NCI-H146 treated with DMSO at 0.1 percent for 48 hours (cell line): ENCODE data around the gene ZHX3.

ENCODE experiments used
- DNase-seq: peaks from one replicate; lab custom pipeline; 2025; ENCODE audit not compliant: unreplicated experiment; lab: John Stamatoyannopoulos, UW

Gene ZHX3

DNA sequence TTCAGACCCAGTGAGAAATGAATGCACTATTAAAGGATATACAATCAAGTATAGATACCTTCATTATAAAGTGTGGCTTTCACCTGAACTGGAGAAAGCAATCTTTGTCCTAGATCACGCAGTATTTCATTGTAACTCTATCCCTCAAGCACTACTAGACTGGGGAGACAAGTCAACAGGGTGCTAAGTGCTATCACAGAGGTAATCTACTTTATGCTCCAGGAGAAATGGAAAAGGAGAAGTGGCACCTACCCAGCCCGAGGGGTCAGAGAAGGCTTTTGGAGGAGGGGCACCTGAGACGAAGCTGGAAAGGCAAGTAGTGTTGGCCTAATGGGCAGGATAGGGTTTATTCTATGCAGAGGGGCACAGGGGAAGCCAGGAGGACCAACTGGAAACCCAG lies 17.1 kb downstream of the ZHX3 start:
- no peak for DNase-seq

GRCh38 chr20:41299899-41300298 lies 17.6 kb downstream of the ZHX3 start:
- no peak for DNase-seq

- DNase-seq = no peak
These were observed 24.1 kb downstream of the ZHX3 start for GRCh38 chr20:41293269-41294037.

DNA sequence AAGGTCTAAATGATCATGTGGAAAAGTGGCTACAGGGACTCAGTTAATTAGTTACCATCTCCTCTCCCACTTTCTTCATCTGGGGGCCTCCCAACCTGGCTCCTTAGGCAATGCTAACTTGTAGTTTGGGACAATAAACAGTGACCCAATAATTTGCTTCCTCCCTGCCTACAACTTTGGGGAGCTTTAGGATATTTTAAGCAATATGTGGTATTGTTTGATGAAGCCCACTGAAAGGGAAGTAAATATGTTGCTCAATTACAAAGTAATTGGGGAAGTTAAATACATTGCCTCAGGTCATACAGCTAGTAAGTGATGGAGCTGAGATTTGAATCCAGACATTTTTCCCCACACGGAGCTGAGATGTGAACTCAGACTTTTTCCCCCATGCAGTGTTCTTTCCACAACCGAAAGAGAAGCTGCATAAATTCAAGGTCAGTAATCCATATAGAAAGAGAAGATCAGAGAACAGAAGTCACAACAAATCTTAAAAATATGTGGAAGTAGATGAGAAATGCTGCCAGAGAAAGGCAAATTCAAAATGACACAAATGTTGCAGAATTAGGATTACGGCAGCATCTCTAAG lies 26.6 kb downstream of the ZHX3 start:
- no peak for DNase-seq

DNA sequence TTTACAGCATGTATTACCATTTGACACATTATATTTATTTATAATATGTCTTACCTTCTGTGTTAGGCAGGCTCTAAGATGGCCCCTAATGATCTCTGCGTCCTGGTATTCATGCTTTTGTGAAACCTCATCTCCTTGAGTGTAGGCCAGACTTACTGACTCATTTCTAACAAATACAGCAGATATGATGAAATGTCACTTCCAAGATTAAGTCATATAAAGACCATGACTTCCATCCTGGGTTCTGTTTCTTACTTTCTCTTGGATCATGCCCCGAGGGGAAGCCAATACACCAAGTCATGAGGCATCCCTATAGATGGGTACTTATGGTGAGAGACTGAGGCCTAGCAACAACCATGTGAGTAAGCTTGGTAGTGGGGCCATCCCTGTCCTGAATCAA lies 30.2 kb downstream of the ZHX3 start:
- no peak for DNase-seq

- DNase-seq = no peak
These were observed 31.2 kb downstream of the ZHX3 start for GRCh38 chr20:41286240-41286851.

GRCh38 chr20:41279546-41280225 lies 37.8 kb downstream of the ZHX3 start:
- no peak for DNase-seq

GRCh38 chr20:41278936-41279335 lies 38.6 kb downstream of the ZHX3 start:
- DNase-seq = no peak

- DNase-seq = no peak
These were observed 40.5 kb downstream of the ZHX3 start for GRCh38 chr20:41277049-41277448.

DNA sequence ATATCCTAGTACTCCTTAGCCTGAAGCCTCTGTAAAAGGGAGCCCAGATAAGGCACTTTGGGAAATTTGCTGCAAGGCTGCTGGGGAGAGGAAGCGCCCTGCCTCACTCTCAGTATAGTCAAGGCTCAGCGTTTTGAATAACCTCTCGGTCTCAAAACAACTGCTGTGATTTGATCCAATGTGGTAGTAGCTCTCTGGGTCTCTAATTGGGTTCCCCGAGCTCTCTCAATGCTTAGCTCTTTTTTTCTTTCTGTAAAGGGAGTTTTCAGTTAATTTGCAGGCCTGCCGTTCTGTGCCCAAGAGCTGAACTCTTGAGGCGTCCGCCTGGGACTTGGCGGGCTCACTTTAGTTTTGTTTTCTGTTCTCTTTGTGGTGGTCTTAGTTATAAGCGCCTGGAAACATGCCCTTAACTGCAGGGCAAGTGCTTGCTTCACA lies 41.2 kb downstream of the ZHX3 start:
- no peak for DNase-seq

DNA sequence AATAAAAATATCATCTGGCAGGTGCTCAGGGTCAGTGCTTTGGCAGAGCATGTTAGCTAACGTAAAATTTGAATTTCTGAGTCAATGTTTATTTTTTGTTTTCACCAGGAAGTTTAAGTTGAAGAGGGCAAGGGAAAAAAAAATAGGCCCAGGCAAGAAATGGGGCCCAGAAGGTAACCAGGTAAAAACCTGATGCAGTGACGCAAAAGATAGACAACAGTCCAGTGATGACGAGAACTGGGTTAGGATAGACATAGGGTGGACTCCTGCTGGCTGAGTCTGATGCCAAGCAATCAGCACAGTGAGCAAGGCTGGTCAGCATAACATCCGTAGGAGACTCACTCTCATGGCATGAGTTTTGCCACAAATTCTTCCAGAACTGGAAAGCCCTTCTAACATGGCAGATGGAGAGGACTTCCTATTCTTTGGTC lies 42.2 kb downstream of the ZHX3 start:
- no peak for DNase-seq

DNA sequence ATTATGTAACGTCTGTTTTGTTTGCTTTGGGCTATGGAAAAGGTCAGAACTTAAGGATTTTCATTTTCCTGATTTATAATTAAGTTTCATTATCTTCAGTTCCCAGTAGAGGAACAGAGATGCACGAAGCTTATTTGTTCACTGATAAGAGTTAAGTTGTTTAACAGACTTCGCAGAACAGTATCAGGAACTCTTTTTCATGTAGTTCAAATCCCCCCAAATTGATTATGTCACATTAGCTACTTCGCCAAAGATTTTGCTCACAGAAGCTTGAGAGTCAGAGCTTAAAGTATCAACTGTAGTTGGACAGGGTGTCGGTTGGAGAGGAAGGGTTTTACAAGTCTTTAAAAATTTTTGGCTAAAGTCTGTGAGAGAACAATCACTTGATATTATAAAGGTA lies 43.4 kb downstream of the ZHX3 start:
- DNase-seq = no peak

DNA sequence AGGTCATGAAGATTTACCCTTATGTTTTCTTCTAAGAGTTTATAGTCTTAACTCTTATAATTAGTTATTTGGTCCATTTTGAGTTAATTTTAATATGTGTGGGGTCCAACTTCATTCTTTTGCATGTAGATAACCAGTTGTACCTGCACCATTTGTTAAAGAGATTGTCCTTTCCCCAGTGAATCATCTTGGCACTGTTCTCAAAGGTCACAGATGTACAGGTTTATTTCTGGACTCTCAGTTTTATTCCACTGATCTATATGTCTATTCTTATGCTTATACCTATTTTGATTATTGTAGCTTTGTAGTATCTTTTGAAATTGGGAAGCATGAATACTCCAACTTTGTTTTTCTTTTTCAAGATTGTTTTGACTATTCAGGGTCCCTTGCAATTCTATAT lies 44.1 kb downstream of the ZHX3 start:
- DNase-seq = no peak

DNA sequence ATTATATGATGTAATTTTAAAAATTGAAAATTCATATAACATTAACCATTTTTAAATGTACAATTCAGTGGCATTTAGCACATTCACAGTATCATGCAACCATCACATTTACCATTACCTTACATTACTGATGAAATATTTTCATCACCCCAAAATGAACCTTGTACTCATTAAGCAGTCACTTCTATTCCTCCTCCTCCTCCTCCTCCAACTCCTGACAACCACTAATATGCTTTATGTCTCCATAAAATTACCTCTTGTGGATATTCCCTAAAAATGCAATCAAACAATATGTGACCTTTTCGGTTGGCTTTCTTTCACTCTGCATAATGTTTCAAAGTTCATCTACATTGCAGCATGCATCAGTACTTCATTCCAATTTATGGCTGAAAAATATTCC lies 45.2 kb downstream of the ZHX3 start:
- DNase-seq = no peak

- no peak for DNase-seq
These were observed 48.4 kb downstream of the ZHX3 start for GRCh38 chr20:41268917-41269652.

DNA sequence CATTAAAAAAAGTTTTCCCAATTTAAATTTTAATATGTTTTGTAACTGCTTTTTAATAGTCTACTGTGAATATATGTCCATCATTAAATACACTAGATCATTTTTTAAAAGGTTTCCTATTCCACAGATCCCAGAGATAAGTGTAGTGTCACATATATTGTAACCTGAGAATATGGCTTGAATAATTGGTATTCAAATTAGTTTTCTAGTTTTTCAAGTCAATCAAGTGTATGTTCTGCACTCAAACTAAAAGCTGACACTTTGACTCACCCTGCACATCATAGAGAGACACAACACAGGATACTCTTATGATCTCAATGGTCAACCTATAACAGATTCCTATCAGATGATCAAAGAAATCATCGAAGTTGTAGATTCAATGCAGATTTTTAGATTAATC lies 49.1 kb downstream of the ZHX3 start:
- no peak for DNase-seq

- no peak for DNase-seq
These were observed 51.6 kb downstream of the ZHX3 start for GRCh38 chr20:41265938-41266337.

GRCh38 chr20:41264819-41265218 lies 52.7 kb downstream of the ZHX3 start:
- no peak for DNase-seq

DNA sequence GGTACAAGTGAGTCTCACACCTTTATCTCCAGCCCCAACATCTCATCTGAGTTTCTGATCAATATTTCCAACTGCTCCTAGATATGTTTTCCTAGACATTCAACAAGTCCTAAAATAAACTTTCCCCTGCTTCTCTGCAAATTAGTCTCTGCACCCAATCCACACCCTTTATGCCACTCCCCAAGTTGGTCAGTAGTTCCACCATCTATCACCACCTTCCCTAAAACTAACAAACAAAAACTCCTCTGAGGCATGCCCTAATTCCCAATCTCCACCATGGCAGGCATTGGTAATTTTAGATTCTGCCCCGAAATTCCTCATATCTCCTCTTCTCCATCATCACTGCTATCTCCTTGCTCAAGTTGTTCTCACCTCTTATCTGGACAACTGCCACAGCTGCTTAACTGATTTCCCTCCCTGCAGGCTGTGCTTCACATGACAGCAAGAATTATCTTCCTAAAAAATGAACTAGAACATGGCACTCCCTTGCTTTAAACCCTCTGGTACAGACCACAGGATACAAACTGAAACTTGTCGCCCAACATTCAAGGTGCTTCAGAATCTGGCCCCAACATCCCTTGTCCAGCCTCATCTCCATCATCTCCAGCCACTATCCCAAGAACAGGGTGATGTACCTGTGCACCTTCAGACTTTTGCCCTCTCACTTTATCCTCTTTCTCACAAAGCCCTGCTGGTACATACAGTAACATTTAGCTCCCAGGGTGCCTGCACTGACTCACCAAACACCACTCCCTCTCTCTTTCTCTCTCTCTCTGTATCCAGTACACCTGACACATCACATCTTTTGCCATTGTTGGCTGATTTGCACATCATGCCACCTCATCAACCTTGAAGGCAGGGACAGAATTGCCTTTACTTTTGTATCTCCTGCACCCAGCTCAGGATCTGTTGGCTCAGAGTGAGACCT lies 55.5 kb downstream of the ZHX3 start:
- no peak for DNase-seq

GRCh38 chr20:41261260-41261659 lies 56.3 kb downstream of the ZHX3 start:
- DNase-seq = no peak
